Activated CD8-positive, alpha-beta T cell treated with anti-CD3 and anti-CD28 coated beads for 36 hours (primary cell): ENCODE measurements around the gene C22orf39. TPM values are rescaled to one million over a fixed set of nuclear protein-coding genes. Genes with fewer than 3 reads are reported as not detected.

ENCODE experiments used
- ATAC-seq: fragments of 200-7000 bp; cut with Tn5 transposase; one replicate; pipeline ENCODE4 v1.10.0; 2021; ENCODE audit warnings: mild to moderate bottlenecking, moderate library complexity
- CTCF ChIA-PET: fragments of 350-600 bp; sonication (Branson Sonifier 250); formaldehyde crosslinking; loops from one replicate; lab custom pipeline; 2021; ENCODE audit warnings: antibody characterized with exemption; lab: Charles Lee
- POLR2A ChIA-PET: fragments of 350-600 bp; sonication (Branson Sonifier 250); formaldehyde crosslinking; loops from one replicate; lab custom pipeline; 2021; ENCODE audit warnings: antibody characterized with exemption; lab: Charles Lee
- DNase-seq: peaks from one replicate; pipeline ENCODE4 v3.0.0-alpha.2; 2020
- H3K27ac Mint-ChIP-seq: one replicate; pipeline ENCODE4 v1.8.0; 2021; ENCODE audit warnings: mild to moderate bottlenecking, mixed read lengths
- H3K27me3 Mint-ChIP-seq: one replicate; pipeline ENCODE4 v1.8.0; 2021; ENCODE audit warnings: mixed read lengths
- H3K36me3 Mint-ChIP-seq: one replicate; pipeline ENCODE4 v1.8.0; 2021; ENCODE audit warnings: low read depth, mixed read lengths
- H3K4me1 Mint-ChIP-seq: one replicate; pipeline ENCODE4 v1.8.0; 2021; ENCODE audit warnings: low read depth, mixed read lengths
- H3K4me3 Mint-ChIP-seq: one replicate; pipeline ENCODE4 v1.8.0; 2021; ENCODE audit warnings: mild to moderate bottlenecking, moderate library complexity, mixed read lengths
- H3K9me3 Mint-ChIP-seq: one replicate; pipeline ENCODE4 v1.8.0; 2021; ENCODE audit warnings: mixed read lengths
- intact Hi-C: fragments of 100-400 bp; cut with micrococcal nuclease; formaldehyde crosslinking; loops from one replicate; pipeline ENCODE4 v1.10.0; 2022
- total RNA-seq, 2 experiments: library from RNA; stranded (reverse); gene quantifications; one replicate each; pipeline ENCODE4 v1.2.3, GENCODE V29; 2021
- TF ChIP-seq, protein P1 (sequence below): fragments of 200-600 bp; IDR thresholded peaks from one replicate; pipeline ENCODE4 v1.8.0; 2022; ENCODE audit warnings: antibody characterized with exemption, mild to moderate bottlenecking

The C22orf39 gene
- total RNA-seq, 2 experiments from 2014 or later, result 26.9 to 29.8 TPM

DNA sequence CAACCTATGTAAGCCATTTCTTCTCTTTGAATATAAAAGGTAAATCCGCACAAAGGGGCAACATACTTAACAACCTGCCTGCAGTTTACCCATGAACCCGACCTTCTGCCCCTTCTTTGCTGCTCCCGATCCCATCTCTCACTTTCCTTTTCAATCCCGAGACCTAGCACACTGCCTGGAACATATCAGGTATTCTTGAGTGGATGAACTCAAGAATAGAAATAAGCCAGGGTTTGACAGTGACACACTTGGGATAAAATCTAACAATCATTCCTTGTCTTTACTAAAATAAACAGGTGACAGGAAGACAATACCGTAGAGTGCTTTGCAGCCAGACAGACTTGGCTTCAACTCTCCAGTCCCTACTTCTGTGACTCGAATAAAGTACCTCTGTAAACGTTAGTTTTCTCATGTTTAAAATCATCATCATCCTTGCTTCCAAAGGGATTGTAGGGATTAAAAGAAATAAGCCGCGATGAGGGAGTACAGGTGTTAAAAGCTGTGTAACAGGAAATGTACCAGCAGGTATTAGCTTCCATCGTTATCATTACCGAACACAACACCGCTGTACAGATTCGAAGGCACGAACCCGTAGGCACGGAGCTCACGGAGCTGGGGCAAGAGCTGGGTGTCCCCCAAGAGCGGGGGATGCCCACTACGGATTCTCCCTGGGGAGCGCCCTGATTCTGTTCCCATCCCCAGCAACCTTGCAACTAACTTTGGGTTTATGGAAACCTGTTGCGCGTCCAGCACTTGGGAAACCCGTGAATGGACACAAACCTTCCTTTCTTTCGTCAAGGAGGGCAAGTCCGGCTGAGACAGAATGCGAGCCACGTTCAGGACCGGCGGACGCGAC lies 30.8 kb upstream of the C22orf39 start:
- Mint-ChIP-seq H3K4me1 (peaks cover 26% of the 10 kb centered on the region), H3K36me3 (peaks cover 33% of the 10 kb centered on the region), H3K27me3 (no peaks in the 10 kb centered on the region), H3K9me3 (no peaks in the 10 kb centered on the region), H3K27ac (peak overlapping the region; percentile 82), H3K4me3 (peak overlapping the region; percentile 99)
- peak; percentile 33 for DNase-seq
- CTCF ChIA-PET, result interaction anchor here (0.6 to 2.3 kb wide), 6 partner anchors 96 to 334 kb away, joined by 3 to 12 read pairs (median 4); partner anchors contain the start of genes ESS2 and SLC25A1
- POLR2A ChIA-PET, result interaction anchor here (0.6 to 1.8 kb wide), 8 partner anchors 16 to 524 kb away, joined by 3 to 13 read pairs (median 5); partner anchors contain the start of gene HIRA
- no peak for ATAC-seq
- intact Hi-C loops, result no loop called here
- TF ChIP-seq, protein P1, sequence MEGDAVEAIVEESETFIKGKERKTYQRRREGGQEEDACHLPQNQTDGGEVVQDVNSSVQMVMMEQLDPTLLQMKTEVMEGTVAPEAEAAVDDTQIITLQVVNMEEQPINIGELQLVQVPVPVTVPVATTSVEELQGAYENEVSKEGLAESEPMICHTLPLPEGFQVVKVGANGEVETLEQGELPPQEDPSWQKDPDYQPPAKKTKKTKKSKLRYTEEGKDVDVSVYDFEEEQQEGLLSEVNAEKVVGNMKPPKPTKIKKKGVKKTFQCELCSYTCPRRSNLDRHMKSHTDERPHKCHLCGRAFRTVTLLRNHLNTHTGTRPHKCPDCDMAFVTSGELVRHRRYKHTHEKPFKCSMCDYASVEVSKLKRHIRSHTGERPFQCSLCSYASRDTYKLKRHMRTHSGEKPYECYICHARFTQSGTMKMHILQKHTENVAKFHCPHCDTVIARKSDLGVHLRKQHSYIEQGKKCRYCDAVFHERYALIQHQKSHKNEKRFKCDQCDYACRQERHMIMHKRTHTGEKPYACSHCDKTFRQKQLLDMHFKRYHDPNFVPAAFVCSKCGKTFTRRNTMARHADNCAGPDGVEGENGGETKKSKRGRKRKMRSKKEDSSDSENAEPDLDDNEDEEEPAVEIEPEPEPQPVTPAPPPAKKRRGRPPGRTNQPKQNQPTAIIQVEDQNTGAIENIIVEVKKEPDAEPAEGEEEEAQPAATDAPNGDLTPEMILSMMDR, result no peak

DNA sequence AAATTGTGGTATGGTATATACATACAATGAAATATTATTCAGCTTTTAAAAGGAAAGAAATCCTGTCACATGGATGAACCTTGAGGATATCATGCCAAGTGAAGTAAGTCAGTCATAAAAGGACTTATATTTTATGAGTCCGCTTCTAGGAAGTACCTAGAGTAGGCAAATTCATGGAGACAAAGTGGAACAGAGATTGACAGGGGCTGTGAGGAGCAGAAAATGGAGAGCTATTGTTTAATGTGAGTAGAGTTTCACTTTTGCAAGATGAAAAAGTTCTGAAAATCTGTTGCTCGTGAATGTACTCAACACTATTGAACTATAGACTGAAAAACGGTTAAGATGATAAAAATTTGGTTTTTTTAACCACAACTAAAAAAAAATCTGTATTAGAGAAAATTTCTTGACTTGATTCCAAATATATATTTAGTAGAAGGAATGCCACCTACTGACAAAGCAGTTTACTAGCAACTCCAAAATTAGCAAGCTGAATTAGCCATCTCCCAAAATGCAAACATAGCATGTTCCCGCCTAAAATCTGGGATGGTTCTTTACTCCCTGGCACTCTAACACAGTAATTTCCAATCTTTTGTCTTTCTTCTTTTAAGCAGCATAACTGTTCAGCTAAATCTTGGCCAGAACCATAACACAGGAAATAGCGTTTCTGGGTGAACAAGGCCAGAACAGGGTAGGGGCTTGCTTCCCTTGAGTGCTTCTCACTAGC lies 30.0 kb upstream of the C22orf39 start:
- CTCF ChIA-PET, result interaction anchor here (0.6 to 2.3 kb wide), 6 partner anchors 95 to 333 kb away, joined by 3 to 12 read pairs (median 4); partner anchors contain the start of genes ESS2 and SLC25A1
- H3K4me3 Mint-ChIP-seq, result peak overlapping the region; percentile 99
- no peak for DNase-seq
- no peak for ATAC-seq
- H3K9me3 Mint-ChIP-seq, result no peaks in the 10 kb centered on the region
- POLR2A ChIA-PET, result interaction anchor here (0.6 to 1.5 kb wide), 6 partner anchors 17 to 523 kb away, joined by 3 to 13 read pairs (median 4); partner anchors contain the start of gene HIRA
- intact Hi-C loops, result no loop called here
- peaks cover 26% of the 10 kb centered on the region for H3K4me1 Mint-ChIP-seq
- H3K27me3 Mint-ChIP-seq, result no peaks in the 10 kb centered on the region
- H3K27ac Mint-ChIP-seq, result peak overlapping the region; percentile 82
- TF ChIP-seq, protein P1, result peak; percentile 32
- H3K36me3 Mint-ChIP-seq, result peaks cover 28% of the 10 kb centered on the region

DNA sequence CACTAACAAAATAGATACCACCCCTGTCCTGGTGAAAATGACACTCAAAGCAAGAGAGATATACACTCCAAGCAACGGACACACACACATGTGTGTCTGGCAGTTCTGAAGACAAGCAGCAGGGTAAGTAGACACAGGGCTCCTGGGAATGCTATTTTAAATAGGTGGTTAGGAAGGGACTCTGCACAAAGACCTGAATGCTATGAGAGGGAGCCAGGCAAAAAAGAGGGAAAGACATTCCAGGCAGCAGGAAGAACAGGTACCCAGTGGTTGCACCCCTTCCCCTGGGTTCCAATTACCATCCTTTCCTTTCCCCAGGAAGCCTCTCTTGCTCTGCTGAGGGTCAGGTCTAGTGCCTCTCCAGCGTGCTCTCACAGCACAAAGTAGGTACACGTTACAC lies 28.5 kb upstream of the C22orf39 start:
- ATAC-seq, result no peak
- Mint-ChIP-seq H3K4me3 (no peak overlapping the region), H3K4me1 (peaks cover 25% of the 10 kb centered on the region), H3K9me3 (no peaks in the 10 kb centered on the region), H3K36me3 (peaks cover 32% of the 10 kb centered on the region), H3K27ac (no peak overlapping the region), H3K27me3 (no peaks in the 10 kb centered on the region)
- TF ChIP-seq, protein P1, result no peak
- intact Hi-C loops, result no loop called here
- ChIA-PET POLR2A (no interaction called here), CTCF (no interaction called here)
- no peak for DNase-seq

DNA sequence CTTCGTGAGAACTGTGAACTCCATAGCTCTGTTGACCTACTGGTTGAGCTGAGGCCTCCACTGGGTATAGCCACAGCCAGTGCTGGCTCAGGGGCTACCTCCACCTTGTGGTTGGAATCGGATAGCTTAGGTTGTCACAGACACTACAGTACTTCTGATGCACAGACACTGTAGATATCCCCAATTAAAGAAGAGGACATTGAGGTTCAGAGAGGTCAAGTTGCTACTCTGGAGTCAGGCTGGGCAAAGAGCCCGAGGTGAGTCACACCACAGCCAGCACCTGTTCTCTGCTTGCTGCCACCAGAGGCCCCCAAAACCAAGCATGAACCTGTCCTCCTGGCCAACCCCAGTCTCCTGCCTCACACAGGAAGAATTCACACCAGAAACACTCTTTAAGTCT lies 26.1 kb upstream of the C22orf39 start:
- Mint-ChIP-seq H3K27ac (no peak overlapping the region), H3K27me3 (no peaks in the 10 kb centered on the region), H3K9me3 (no peaks in the 10 kb centered on the region), H3K36me3 (peaks cover 30% of the 10 kb centered on the region), H3K4me3 (no peak overlapping the region), H3K4me1 (peaks cover 16% of the 10 kb centered on the region)
- DNase-seq, result no peak
- intact Hi-C loops, result no loop called here
- ATAC-seq, result no peak
- POLR2A ChIA-PET, result interaction anchor here (1.1 to 1.2 kb wide), 2 partner anchors 17 to 26 kb away, joined by 3 to 4 read pairs; partner anchors contain the start of gene C22orf39
- CTCF ChIA-PET, result interaction anchor here (1.1 to 1.6 kb wide), 3 partner anchors 11 to 156 kb away, joined by 3 to 4 read pairs (median 3); no protein-coding TSS in a partner anchor
- TF ChIP-seq, protein P1, result no peak
